ENCODE results near the gene GOLGA2. TPM values are rescaled to one million over a fixed set of nuclear protein-coding genes. Genes with fewer than 3 reads are reported as not detected.
"Not testable (repeated sequence)": the region's sequence is repeated elsewhere in the genome, so short reads cannot be mapped to it uniquely, and the experiment has no call there.

GOLGA2 gene
- polyA plus RNA-seq, 1 donor = 92.5 TPM

DNA sequence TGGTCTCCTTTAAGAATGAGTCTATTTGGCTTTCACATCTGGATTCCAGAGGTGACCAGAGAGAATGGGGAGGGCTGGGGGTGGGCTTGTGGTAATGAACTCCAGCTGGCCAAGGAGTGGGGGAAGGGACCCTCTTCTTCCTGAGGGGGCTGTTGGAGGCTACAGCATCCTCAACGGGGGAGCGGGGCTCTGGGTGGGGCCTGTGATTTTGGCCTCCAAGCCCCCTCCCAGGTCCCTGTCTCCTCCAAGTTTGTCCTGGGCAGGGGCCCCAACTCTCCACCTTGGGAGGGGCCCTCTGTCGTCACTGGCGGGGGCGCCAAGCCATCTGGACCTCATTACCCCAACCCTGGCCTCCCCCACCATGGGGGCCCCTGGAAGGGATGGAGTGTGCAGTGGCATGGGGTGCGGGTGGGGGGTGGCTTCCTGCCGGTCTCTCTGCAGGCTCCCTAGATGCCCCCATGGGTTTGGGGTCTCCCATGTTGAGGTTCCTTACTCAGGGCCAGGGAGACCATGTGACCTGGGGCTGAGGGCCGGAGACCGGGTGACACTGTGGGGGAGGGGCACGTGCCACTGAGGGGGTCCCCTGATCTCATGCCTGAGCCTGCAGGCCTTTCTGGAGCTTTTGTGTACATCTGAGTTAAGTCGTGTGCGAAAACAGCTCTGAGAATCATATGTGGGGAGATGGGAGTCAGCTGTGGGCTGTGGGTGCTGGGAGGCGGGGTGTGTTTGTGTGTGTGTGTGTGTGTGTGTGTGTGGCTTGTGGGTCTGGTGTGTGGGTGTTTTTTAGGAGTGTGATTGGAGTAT lies 32.4 kb downstream of the GOLGA2 start:
- DNase-seq = peak; percentile 46

GRCh38 chr9:128242828-128243214 lies 33.0 kb downstream of the GOLGA2 start:
- no peak for DNase-seq

DNA sequence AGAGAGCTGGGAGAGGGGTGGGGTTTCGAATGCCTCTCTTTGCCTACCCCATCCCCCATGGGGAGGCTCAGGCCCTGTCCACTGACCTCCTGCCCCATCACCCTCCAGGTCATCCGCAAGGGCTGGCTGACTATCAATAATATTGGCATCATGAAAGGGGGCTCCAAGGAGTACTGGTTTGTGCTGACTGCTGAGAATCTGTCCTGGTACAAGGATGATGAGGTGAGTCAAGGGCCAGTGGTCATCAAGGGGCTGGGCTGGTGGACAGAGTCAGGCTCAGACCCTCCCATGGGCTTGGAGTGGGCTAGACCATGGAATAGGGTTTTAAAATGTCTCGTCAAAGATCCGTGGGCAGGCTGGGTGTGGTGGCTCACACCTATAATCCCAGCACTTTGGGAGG lies 33.7 kb downstream of the GOLGA2 start:
- no peak for DNase-seq

DNA sequence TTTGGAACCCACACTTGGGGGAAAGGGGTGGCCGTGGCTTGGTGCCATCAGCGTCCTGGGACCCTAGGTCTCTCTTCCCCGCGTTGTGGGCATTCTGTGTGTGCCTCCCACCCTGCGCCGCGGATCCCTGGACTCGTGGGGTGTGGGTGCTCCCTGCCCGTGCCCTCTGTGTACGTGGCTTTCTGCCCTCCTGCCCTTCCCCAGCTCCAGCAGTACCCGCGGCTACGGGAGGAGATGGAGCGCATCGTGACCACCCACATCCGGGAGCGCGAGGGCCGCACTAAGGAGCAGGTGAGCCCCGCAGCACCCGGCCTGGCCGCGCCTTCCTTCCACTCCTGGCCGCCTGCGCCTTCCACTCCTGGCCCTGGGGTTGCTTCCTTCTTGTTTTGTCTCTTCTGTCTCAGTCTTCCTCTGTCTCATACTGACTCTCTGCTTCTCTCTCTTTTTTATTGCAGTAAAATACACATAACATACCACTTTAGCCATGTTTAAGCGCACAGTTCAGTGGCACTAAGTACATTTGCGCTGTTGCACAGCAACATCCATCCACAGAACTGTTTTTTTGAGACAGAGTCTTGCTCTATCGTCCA lies 41.9 kb downstream of the GOLGA2 start:
- no peak for DNase-seq

DNA sequence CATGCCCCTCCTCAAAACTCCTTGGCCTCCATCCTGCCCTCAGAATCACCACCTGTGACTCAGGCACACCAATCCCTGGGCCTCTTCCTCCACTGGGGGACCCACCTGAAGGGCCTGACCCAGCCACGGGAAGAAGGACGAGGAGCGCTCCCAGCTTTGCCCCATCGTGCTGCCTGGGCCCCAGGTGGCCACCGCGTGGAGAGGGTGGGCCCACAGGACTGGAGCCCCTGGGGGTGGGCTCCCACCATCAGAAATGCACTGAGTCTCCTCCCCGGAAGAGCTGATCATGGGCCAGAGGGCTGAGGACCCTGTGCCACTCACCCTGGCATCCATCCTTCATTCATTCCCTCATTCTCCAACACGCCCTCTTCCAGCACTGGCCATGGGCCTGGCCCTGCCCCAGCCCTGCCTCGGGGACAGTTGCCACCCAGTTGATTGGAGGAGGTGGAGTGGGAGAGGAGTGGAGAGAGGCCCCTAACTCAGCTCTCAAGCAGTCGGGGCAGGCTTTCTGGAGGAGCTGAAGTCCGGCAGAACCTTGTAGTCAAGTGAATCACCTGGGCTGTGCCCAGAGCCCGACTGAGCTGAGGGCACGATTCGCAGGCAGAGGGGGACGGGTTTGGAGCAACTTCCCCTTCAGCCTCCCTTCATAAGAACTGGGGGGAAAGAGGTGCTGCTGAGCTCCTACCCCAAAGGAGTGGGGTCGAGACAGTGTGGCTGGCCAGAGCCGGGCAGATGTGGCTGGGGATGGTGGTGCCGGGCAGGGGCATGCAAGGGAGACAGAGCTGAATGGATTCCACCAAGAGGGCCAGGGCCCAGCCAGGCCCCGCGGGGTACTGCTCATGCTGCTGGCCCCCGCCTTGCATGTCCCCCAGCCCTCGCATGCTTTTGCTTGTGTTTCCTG lies 43.0 kb downstream of the GOLGA2 start:
- DNase-seq = no peak

- DNase-seq = no peak
Measured at GRCh38 chr9:128231638-128232527, 43.9 kb downstream of the GOLGA2 start.

GRCh38 chr9:128230897-128231296 lies 44.9 kb downstream of the GOLGA2 start:
- DNase-seq = not testable (repeated sequence)

DNA sequence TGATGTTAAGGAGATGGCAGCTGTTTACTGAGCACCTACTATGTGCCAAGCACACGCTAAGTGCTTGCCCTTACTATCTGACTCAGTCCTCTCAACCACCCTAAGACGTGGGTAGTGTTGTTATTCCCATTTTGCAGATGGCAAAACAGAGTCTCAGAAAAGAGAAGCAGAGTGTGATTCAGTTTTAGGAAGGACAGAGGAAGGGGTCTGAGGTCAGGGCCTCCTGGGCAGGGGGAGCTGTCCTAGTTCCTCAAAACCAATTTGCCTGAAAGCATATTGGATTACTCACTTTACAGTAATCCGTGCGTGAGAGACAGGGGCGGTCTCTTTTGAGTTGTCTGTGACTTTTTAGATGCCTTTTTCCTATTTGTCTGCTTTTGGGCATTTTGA lies 49.4 kb downstream of the GOLGA2 start:
- DNase-seq = no peak

- DNase-seq = no peak
Measured at GRCh38 chr9:128225770-128226411, 49.9 kb downstream of the GOLGA2 start.

DNA sequence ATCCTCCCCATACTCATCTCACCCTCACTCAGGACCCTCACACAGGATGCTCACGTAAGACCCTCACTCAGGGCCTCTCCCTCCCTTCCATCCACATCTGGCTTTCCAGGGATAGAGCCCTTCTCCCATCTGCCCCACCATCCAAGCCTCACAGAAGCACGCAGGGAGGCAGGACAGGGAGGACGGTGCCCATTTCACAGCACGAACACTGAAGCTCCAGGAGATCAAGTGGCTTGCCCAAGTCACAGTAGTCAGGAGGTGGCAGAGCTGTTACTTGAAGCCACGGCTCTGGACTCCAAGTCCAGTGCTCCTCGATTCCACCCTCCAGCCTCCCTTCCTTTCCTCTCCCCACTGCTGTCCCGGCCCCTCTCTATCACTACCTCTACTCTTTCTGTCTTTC lies 50.9 kb downstream of the GOLGA2 start:
- DNase-seq = no peak

DNA sequence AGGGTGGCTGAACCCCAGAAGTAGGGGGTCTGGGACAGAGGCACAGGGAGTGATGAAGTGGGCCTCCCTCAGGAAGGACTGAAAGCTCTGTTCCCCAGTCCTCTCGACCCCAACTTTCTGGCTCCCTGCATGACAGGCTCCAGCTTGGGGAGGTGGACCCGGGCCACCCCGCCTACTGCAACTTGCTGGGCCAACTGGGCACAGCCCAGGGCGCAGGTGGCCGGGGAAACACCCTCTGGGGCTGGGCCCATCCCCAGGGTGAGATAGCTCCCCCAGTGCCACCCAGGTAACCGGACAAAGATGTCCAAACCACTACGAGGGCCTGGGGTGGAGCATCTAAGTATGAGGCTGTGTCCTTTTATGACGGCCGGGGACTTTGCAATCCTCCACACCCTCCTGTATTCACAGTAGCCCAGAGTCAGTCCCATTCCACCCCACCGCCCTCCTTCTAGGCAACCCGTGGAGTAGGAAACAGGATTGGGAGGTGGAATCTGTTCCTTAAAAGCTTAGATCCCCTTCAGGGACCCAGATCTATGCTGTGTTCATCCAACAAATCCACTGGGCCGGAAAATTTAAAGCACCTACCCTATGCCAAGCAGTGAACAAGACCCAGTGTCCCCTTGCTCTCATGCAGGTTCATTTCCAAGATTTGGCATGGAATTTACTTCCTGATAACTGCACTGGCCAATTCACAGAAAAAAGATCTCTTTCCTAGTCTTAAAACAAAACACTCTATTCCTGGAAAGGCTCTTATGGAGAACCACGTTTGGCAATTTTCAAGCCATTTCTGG lies 52.7 kb downstream of the GOLGA2 start:
- no peak for DNase-seq

GRCh38 chr9:128222026-128222425 lies 53.8 kb downstream of the GOLGA2 start:
- no peak for DNase-seq

GRCh38 chr9:128219831-128220230 lies 56.0 kb downstream of the GOLGA2 start:
- DNase-seq = no peak

GRCh38 chr9:128218518-128219389 lies 57.1 kb downstream of the GOLGA2 start:
- peak; percentile 94 for DNase-seq

DNA sequence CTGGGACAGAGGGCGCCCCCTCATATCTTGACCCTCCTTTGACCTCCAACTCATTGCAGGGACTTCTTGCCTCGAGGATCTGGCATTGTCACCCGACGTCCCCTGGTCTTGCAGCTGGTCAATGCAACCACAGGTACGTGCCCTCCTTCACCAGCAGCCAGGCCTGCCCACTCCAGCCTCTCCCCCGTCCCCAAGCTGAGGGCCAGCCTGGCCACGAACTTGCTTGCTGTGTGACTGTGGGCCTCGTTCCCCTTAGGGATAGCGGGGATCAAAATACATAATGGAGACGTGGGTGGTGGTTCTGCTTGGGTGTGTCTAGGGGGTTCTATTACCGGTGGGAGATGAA lies 57.7 kb downstream of the GOLGA2 start:
- DNase-seq = no peak

DNA sequence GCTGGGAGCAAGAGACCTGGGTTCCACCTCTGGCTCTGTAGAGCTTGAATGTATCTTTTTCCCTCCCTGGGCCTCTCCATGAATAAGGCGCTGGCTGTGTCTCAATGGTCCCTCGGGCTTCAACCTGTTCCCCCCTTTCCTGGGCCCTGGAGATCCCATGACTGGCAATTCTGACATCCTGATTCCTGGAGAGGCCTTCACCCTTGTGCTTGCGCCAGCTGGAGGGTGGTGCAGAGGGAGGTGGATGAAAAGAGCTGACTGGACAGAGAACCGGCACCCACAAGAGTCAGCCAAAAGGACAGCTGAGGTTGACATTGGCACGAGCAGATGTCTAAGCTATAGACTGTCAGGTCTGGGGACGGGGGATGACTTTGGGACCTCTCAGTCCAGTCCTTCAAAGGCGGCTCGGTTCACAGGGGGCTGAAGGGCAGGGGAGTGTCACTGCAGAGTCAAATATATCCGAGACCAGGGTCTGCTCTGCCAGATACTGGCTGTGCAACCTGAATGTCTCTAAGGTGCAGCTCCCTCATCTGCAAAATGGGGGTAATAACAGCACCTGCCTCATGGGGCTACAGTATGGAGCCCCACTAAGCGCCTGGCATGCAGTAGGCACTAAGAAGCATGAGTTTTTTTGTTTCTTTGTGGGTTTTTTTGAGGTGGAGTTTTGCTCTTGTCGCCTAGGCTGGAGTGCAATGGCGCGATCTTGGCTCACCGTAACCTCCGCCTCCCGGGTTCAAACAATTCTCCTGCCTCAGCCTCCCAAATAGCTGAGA lies 58.8 kb downstream of the GOLGA2 start:
- no peak for DNase-seq

GRCh38 chr9:128215491-128216409 lies 60.1 kb downstream of the GOLGA2 start:
- no peak for DNase-seq

All from left kidney (tissue), 2 donors.